Activated CD4-positive, alpha-beta T cell treated with anti-CD3 and anti-CD28 coated beads for 1 hour (primary cell): ENCODE data around the gene TRIM46.
"Not testable (repeated sequence)": the region's sequence is repeated elsewhere in the genome, so short reads cannot be mapped to it uniquely, and the experiment has no call there.

Source experiments
- DNase-seq: peaks from one replicate; pipeline ENCODE4 v3.0.0-alpha.2; 2020

TRIM46 gene

DNA sequence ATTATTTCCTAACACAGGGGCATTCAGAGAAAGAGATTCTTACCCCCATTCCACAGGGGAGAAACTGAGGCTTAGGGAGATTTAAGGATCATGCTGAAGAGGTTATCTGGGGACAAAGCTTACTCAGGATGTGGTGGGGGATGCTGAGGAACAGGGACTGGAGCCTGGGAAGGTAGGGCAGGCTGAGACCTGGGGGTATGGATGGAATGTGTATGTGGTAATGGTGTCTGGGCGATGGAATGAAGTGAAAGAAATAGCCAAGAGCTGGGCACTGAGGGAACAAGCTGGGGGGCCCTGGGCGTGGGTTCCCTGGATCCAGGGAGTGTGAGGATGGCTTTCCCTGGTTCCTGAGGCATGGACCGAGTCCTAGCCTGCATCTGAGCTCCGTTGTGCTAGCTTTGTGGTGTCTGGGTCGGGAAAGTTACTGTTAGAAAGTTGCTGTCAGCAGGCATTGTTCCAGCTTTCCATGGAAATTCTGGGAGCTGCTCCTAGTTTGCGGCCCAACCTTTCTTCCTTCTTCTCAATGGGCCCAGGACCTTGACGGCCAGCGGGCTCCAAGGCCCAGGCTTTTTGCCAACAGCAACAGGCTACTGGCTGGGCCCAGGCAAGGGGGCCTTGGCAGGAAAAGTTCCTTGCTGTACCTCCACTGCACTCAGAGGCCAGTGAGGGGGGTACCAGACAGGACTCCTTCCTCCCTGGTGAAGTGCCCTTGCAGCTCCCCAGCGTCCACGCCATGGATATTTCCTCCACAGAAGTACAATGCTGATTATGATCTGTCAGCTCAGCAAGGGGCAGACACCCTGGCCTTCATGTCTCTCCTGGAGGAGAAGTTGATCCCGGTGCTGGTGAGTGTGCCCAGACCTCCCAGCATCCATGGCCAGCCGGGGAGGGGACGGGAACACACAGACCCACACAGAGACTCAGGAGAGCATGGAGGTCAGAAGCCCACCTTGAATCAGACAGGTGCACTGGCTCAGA lies 58.6 kb downstream of the TRIM46 start:
- DNase-seq = not testable (repeated sequence)

- DNase-seq = not testable (repeated sequence)
Observed at GRCh38 chr1:155233502-155233901, 59.9 kb downstream of the TRIM46 start.
